Endodermal cell (in vitro differentiated cells): ENCODE data around the gene UBE2D2. TPM values are rescaled to one million over a fixed set of nuclear protein-coding genes. Genes with fewer than 3 reads are reported as not detected.
"Not testable (repeated sequence)": the region's sequence is repeated elsewhere in the genome, so short reads cannot be mapped to it uniquely, and the experiment has no call there.

Experiments used
- DNase-seq: peaks from one replicate; pipeline ENCODE4 v3.0.0-alpha.2; 2017
- H3K27ac ChIP-seq: 2 replicates; pipeline ENCODE4 v1.5.1; 2013; ENCODE audit warnings: mild to moderate bottlenecking, low read depth, low read length, moderate library complexity
- H3K27me3 ChIP-seq: 2 replicates; pipeline ENCODE4 v1.6.1; 2013; ENCODE audit warnings: mild to moderate bottlenecking, low read length, moderate library complexity; ENCODE audit not compliant: insufficient read depth, control insufficient read depth, poor library complexity, severe bottlenecking
- H3K36me3 ChIP-seq: 2 replicates; pipeline ENCODE4 v1.7.0; 2013; ENCODE audit warnings: mild to moderate bottlenecking, low read length, moderate library complexity; ENCODE audit not compliant: control insufficient read depth, insufficient read depth
- H3K4me1 ChIP-seq: one replicate; pipeline ENCODE4 v1.7.0; 2013; ENCODE audit warnings: low read length; ENCODE audit not compliant: control insufficient read depth, insufficient read depth
- H3K4me3 ChIP-seq: 2 replicates; pipeline ENCODE4 v1.5.1; 2013; ENCODE audit warnings: mild to moderate bottlenecking, low read length, moderate library complexity
- H3K9ac ChIP-seq: 2 replicates; pipeline ENCODE4 v1.6.1; 2013; ENCODE audit warnings: mild to moderate bottlenecking, low read length, moderate library complexity; ENCODE audit not compliant: poor library complexity, severe bottlenecking; ENCODE audit errors: extremely low read depth
- H3K9me3 ChIP-seq: 2 replicates; pipeline ENCODE4 v1.6.1; 2013; ENCODE audit warnings: mild to moderate bottlenecking, low read length, moderate library complexity; ENCODE audit not compliant: control insufficient read depth
- H3K27ac Mint-ChIP-seq: 2 replicates; pipeline ENCODE4 v1.8.0; 2020; ENCODE audit warnings: mixed read lengths
- H3K27me3 Mint-ChIP-seq: 2 replicates; pipeline ENCODE4 v1.8.0; 2021; ENCODE audit warnings: mild to moderate bottlenecking, mixed read lengths; ENCODE audit not compliant: insufficient read depth
- H3K36me3 Mint-ChIP-seq: 2 replicates; pipeline ENCODE4 v1.8.0; 2020; ENCODE audit warnings: low read depth, mixed read lengths
- H3K4me1 Mint-ChIP-seq: 2 replicates; pipeline ENCODE4 v1.8.0; 2020; ENCODE audit warnings: mixed read lengths
- H3K4me3 Mint-ChIP-seq: 2 replicates; pipeline ENCODE4 v1.8.0; 2020; ENCODE audit warnings: mild to moderate bottlenecking, moderate library complexity, mixed read lengths
- H3K9me3 Mint-ChIP-seq: 2 replicates; pipeline ENCODE4 v1.8.0; 2020; ENCODE audit warnings: mild to moderate bottlenecking, mixed read lengths
- CTCF ChIP-seq: fragments of 200-600 bp; sonication (generic); conservative IDR thresholded peaks from 2 replicates; pipeline ENCODE4 v1.5.0; 2021; ENCODE audit warnings: antibody characterized with exemption, mild to moderate bottlenecking
- WGBS, 2 experiments: methylation state at CpG; one replicate each; pipeline versions ENCODE4 v1.1.5 to v1.1.7; 2013; ENCODE audit warnings: missing lambda C conversion rate in 2 of 2, mixed read lengths in 1 of 2; ENCODE audit not compliant: insufficient coverage in 1 of 2, insufficient read length in 1 of 2; 5-methylcytosine and 5-hydroxymethylcytosine counted together
- total RNA-seq, 2 donors: library from RNA; stranded (reverse); fragmentation: NEBNext Ultra II Directional in 1 of 2; extraction: Animal tissue kit (Norgen Biotek cat#: 25700) in 1 of 2; gene quantifications; 2 replicates in 1 of 2; 3 replicates in 1 of 2; pipeline ENCODE4 v1.2.1, GENCODE V29; 2021

UBE2D2 gene
- total RNA-seq, 2 donors from 2014 or later = 172 to 202 TPM

GRCh38 chr5:139611703-139612584 lies 50.8 kb downstream of the UBE2D2 start:
- Histone ChIP-seq H3K27ac (no peak overlapping the region), H3K4me3 (no peak overlapping the region), H3K36me3 (peaks cover 61% of the 10 kb centered on the region), H3K4me1 (no peaks in the 10 kb centered on the region), H3K27me3 (no peaks in the 10 kb centered on the region), H3K9ac (no peak overlapping the region), H3K9me3 (no peaks in the 10 kb centered on the region)
- DNase-seq = no peak
- Mint-ChIP-seq H3K36me3 (peaks cover 33% of the 10 kb centered on the region), H3K4me1 (no peaks in the 10 kb centered on the region), H3K27me3 (no peaks in the 10 kb centered on the region), H3K4me3 (no peak overlapping the region), H3K9me3 (no peaks in the 10 kb centered on the region), H3K27ac (peak overlapping the region; percentile 62)
- 95 to 100% methylated on average over 1 to 4 of the region's 5 CpGs for WGBS, 2 experiments
- no peak for TF ChIP-seq CTCF

GRCh38 chr5:139619861-139620260 lies 58.7 kb downstream of the UBE2D2 start:
- Mint-ChIP-seq H3K36me3 (peaks cover 73% of the 10 kb centered on the region), H3K9me3 (no peaks in the 10 kb centered on the region), H3K27me3 (no peaks in the 10 kb centered on the region), H3K4me3 (no peak overlapping the region), H3K27ac (no peak overlapping the region), H3K4me1 (no peaks in the 10 kb centered on the region)
- 95 to 100% methylated on average over 2 to 5 of the region's 5 CpGs for WGBS, 2 experiments
- no peak for DNase-seq
- H3K4me3 ChIP-seq = no peak overlapping the region
- H3K27me3 ChIP-seq = no peaks in the 10 kb centered on the region
- no peaks in the 10 kb centered on the region for H3K9me3 ChIP-seq
- H3K4me1 ChIP-seq = no peaks in the 10 kb centered on the region
- H3K9ac ChIP-seq = no peak overlapping the region
- H3K36me3 ChIP-seq = peaks cover 77% of the 10 kb centered on the region
- H3K27ac ChIP-seq = no peak overlapping the region
- TF ChIP-seq CTCF = no peak

- H3K4me3 Mint-ChIP-seq, H3K9me3 ChIP-seq, H3K27ac Mint-ChIP-seq, H3K27ac ChIP-seq, H3K4me3 ChIP-seq, DNase-seq, H3K27me3 Mint-ChIP-seq, H3K27me3 ChIP-seq, H3K9ac ChIP-seq, H3K4me1 ChIP-seq, H3K9me3 Mint-ChIP-seq: not testable (repeated sequence)
- Mint-ChIP-seq H3K36me3 (peaks cover 74% of the 10 kb centered on the region), H3K4me1 (peaks cover 19% of the 10 kb centered on the region)
- H3K36me3 ChIP-seq = peaks cover 87% of the 10 kb centered on the region
- 94 to 97% methylated on average over 4 of the region's 5 CpGs for WGBS, 2 experiments
Observed at GRCh38 chr5:139625398-139625797, 64.3 kb downstream of the UBE2D2 start.
